Upper lobe of left lung (tissue), 4 donors: Measurements from ENCODE around the gene FRYL.

Experiments used
- EP300 ChIP-seq, 4 donors: sonication (generic); formaldehyde crosslinking; IDR thresholded peaks; one replicate each; pipeline ENCODE4 v1.5.1; 2017; ENCODE audit warnings: antibody characterized with exemption in 4 of 4, control low read depth in 2 of 4
- POLR2A ChIP-seq, 4 donors: fragments of 450-650 bp; IDR thresholded peaks; one replicate each; pipeline ENCODE4 v1.5.1; 2016 to 2017; ENCODE audit warnings: antibody characterized with exemption in 4 of 4, mild to moderate bottlenecking in 2 of 4
- TF ChIP-seq, protein P1 (sequence below), 6 experiments: fragments of 450-650 bp in 4 of 6; fragments of 200-600 bp in 2 of 6; sonication (generic) in 2 of 6; IDR thresholded peaks; one replicate each; pipeline ENCODE4 v1.5.1; 2016 to 2019; ENCODE audit warnings: antibody characterized with exemption in 6 of 6

GRCh38 chr4:48483006-48483776, 296.9 kb downstream of the FRYL start, which contains the start of gene SLC10A4:
- TF ChIP-seq EP300 (IDR thresholded peaks at IDR 0.05) (no peak), POLR2A (IDR thresholded peaks at IDR 0.05) (no peak)
- TF ChIP-seq, protein P1, sequence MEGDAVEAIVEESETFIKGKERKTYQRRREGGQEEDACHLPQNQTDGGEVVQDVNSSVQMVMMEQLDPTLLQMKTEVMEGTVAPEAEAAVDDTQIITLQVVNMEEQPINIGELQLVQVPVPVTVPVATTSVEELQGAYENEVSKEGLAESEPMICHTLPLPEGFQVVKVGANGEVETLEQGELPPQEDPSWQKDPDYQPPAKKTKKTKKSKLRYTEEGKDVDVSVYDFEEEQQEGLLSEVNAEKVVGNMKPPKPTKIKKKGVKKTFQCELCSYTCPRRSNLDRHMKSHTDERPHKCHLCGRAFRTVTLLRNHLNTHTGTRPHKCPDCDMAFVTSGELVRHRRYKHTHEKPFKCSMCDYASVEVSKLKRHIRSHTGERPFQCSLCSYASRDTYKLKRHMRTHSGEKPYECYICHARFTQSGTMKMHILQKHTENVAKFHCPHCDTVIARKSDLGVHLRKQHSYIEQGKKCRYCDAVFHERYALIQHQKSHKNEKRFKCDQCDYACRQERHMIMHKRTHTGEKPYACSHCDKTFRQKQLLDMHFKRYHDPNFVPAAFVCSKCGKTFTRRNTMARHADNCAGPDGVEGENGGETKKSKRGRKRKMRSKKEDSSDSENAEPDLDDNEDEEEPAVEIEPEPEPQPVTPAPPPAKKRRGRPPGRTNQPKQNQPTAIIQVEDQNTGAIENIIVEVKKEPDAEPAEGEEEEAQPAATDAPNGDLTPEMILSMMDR (IDR thresholded peaks at IDR 0.05), result no peak
